NB4 (cell line): ENCODE results near the gene ZNF362.

Source experiments
- CTCF ChIP-seq: IDR thresholded peaks from one replicate; pipeline ENCODE4 v1.5.1; 2012; ENCODE audit warnings: low read depth, low read length
- MYC ChIP-seq: IDR thresholded peaks from 2 replicates; pipeline ENCODE4 v1.6.1; 2011; ENCODE audit warnings: low read depth, low read length

GRCh38 chr1:33292726-33293340, 36.5 kb downstream of the ZNF362 start:
- TF ChIP-seq CTCF (no peak), MYC (no peak)
